A673 (cell line): ENCODE measurements around the gene RPL10A.

ENCODE experiments used
- CTCF ChIP-seq: fragments of 300-800, 200-600 bp; sonication (generic); conservative IDR thresholded peaks from 2 replicates; pipeline ENCODE4 v1.5.1; 2017; ENCODE audit warnings: low read depth, mild to moderate bottlenecking, antibody characterized with exemption, low read length, moderate library complexity, mixed read lengths
- EZH2 ChIP-seq: fragments of 200-600 bp; sonication (generic); IDR thresholded peaks from 2 replicates; pipeline ENCODE4 v1.6.1; 2017; ENCODE audit warnings: borderline replicate concordance, low read depth, mild to moderate bottlenecking, mixed read lengths, antibody characterized with exemption, low read length; ENCODE audit not compliant: poor library complexity, severe bottlenecking

GRCh38 chr6:35419961-35420360, 48.2 kb upstream of the RPL10A start:
- TF ChIP-seq CTCF = no peak
- no peak for TF ChIP-seq EZH2
